DMS153 (cell line): ENCODE data around the gene PACRG.

Experiments used
- DNase-seq: peaks from one replicate; lab custom pipeline; 2025; lab: John Stamatoyannopoulos, UW

PACRG gene

DNA sequence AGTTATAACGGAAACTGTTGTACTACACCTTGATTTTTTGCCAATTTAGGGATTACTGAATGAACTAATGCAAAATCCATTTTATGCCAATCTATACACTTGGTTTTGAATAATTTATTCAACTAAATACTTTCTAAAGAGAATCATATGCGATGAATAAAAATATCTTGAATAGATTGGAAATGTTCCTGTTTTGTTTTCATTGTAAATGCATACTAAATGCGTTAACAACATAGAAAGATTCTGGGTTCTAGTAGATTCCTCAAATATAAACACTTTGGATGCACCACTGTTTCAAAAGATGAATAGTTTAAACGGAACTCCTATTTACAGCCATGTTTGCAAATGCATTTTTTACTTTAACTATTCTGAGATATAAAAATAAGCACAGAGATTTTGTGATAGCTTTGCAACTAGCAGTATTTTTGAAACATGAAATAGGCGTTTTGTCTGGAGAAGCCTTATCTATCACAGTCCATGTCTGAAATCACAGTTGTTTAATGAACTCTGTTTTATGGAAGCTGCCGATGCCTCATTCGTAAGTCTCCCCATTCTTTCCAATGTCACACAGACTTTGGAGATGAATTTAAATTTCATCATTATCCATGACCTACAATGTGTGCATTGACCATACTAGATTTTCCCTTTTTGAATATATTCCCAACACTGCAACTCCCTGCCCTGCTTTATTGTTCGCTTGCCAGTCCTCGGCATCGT lies 409.1 kb downstream of the PACRG start:
- DNase-seq: no peak

DNA sequence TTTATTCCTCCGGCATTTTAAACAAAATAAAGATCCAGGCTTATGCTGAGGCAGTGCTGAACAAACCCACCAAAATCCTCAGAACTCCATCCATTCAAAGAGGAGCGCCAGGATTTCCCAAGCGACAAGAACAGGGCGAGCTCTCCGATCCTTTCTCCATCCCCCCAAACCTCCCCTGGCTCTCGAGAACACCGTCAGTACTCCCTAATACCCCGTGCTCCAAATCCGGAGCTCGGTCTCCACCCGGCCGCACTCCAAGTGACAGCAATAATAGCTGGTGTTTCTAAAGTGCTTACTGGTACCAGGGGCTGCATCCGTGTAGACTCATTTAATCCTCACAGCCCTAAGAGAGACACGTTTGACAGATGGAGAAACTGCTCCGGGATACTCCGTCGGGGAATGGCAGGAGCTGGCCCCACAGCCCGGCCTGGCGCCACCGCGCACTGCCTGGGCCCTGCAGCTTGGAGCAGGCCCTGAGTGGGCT lies 409.7 kb downstream of the PACRG start:
- DNase-seq: no peak

DNA sequence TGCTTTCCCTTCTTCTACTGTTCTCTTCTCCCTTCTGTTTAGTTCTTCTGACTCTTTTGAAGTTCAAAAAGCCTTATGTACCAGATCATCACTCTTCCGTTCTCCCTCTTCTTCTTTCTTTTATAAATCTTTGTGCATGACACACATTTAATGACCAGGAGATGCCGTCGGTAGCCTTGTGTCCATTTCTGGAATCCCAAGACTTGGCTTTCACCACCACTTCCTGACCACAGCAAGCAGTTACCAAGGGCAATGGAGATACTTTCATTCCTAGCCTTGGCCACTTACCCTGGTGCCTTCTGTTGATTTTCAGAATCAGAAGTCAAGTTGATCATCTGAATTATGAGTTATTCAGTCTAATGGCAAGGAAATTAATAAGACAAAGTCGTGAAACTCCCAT lies 418.3 kb downstream of the PACRG start:
- DNase-seq: no peak

DNA sequence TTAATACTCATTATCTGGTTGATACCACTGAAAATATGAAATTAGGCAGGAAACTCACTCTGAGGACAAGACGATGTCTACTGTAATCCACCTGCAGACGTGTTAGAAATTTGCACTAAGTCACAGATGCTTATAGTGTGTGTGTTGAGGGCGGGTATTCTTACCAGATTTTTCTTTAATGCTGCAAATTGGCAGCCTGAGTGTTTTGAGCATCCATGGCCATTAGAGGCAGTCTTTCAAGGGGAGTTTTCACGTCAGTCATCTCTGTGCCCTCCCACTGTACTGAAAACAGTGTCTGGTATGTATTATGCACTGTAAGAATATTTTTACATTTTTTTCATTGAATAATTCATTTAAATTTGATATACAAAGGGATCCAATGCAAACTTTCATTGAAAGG lies 420.2 kb downstream of the PACRG start:
- DNase-seq: no peak

DNA sequence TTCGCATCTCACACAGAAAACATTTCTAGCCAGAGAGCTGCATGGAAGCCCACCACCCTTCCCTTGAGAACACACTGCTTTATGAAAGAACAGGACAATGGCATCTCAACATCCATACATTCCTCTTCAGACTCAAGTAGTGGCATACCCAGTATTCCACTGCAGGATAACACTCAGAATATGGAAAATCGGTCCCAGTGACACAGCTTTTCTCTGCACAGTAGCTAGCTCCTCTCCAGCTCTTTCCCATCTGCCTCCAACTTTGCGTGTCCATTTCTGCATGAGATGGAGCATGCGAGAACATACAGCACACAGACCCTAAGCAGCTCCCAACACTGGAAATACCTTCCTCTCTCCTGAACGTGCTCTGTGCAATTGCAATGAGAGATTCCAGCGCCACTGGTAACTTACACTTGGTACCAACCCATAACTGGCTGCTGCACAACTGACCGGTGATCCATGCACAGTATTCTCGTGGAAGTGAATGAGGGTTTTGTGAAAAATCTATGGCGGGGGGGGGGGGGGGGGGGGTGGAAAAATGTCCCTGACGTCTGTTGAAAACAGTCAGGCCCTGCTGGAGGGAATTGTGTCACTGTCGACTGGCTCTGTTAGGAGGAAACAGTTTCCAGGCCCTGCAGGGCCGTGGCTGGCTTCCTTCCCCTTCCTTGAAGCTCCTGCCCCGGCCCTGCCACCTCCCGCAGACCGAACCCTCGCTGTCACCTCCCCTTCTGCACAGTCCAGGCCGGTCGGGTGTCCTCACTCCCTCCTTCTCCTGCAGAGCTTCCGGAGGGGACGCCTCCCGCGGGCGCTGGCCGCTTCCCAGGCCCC lies 420.9 kb downstream of the PACRG start:
- DNase-seq: no peak

DNA sequence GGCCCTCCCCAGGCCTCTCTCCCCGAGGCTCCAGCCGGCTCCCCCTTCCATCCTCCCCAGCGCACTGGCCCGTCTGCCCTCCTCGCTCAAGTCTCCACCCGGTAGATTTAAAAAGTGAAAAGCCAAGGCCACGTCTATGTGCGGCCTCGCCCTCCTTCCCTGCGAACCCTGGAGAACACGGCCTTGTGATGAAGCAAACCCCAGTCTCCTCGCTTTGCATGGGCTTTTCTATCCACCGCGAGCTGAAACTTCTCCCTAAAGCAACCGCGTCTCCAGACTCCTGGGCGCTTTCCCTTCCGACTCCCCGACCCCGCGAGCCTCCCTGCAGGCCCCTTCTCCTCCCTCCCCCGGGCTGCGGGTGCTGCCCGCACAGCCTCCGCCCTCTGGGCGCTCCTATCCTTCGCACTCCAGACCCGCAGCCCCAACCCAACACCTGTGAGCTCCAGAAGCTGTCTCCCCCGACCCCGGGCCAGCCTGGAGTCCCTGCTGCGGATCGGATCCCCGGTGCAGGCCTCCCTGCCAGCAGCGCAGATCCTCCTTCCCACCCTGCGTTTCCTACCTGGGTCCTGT lies 421.6 kb downstream of the PACRG start:
- DNase-seq: no peak

DNA sequence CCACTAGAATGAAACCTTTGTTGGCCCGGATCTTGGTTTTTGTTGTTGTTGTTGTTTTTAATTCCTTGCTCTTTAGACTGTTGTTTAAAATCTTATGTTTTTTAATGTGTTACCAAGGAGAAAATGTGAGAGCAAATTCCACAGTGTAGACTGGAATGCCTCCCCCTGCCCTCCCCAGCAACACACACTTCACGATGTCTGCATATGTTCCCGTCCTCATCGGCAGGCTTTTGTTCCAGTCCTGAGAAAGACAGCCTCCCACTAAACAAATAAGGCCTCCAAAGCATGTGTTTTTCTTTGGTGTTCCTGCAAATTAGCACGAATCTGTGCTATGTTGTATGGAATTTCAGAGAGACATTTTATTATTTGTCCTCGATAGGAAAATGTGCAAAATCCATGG lies 423.4 kb downstream of the PACRG start:
- DNase-seq: no peak

DNA sequence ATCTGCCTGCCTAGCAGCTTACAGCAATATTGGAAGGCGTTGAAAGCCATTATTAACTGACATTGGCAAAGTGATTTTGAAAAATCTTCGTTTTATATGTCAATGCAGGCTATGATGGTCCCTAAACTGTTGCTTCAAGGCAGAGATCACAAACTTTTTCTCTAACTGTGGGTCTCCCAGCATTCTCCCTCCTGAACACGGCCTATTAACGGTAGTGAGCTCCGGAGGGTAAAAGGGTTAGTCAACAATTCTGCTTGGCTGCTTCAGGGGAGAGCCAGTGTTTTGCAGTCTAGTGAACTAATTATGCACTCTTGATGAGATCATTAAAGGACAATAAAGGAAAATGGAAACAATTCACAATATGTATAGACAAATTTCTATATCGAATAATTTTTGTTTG lies 424.9 kb downstream of the PACRG start:
- DNase-seq: no peak

DNA sequence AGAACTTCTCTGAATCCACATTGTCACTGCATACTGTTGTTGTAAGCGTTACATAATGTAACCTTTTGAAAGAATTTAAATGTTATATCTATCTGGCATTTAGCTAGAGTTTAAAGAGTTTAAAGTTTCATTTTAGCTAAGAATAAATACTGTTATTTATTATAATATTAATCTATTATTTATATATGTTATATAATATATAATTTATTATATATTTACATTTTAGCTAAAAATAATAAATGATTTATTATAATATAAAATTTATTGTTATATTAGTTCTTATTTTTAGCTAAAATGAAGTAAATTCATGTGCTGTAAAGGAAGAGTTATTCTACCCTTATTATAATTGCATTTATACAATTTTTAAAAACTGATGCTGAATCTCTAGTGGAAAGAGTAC lies 431.3 kb downstream of the PACRG start:
- no peak for DNase-seq

DNA sequence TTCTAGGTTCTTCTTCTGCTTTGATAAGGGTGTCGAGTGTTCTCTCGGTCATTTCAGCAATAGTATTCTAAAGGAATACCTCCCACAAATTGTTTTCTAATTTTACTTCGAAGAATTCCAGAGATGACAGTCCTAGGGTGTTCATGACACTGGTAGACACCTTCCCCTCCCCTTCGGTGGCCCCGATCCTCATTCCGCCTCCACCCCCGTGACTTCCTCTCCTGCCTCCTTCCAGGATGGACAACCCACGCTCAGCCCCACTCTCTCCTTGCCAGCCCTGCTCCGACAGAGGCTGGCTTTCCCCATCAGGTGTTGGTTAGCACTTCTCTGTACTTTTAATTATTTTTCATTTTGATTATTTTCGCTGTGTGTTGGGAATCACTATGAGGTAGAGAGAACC lies 431.9 kb downstream of the PACRG start:
- DNase-seq: no peak

DNA sequence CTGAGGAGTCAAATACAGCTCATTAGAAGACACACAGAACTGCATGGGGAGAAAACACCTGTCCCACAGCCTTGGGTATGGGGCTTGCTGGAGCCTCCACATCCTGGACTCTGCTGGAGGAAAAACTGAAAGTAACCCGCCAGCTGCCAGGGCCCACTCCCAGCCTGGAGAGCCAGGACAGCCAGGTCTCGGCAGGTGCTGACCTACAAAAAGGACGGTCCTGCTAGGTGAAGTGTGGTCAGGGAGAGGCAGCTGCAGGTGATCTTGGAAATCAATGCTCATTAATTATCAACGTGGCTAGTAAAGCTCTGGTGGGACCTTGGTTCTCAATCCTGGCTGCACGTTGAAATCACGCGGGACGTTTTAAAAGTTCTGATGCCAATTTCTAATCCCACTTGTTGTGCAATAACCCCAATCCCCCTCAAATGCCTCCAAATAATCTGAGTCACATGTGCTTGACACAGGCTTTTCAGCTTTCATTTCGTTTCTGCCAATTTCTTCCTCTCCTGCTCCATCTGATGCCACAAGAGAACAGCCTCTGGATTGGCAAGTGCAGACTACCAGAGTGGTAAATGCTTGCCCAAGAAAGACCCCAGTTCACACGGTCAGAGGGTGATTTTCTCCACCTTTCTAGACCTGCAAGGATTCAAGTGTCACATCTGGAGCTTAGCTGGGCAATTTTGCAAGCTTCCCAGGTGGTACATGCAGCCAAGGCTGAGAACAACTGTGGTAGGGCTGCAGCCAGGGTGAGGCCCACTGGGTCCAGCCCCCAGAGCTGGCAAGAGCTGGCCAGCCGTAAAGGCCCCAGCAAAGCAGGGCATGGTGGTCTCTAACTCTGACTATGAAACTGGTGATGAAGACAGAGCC lies 434.5 kb downstream of the PACRG start:
- DNase-seq: no peak

DNA sequence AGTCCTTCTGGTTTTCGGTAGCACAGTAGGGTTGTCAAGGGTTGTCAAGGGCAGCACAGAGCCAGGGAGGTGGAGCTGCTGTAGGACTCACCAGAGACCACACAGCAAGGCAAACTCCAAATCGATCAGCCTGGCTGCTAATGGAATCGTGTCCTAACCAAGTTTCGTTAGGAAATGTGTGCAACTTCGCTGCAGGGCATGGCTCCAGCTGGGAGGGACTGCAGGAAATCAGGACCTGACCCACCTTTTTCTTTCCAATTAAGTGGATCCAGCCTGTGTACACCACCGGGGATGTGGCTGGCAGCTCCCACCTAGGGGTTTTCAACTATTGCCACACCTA lies 435.1 kb downstream of the PACRG start:
- no peak for DNase-seq

DNA sequence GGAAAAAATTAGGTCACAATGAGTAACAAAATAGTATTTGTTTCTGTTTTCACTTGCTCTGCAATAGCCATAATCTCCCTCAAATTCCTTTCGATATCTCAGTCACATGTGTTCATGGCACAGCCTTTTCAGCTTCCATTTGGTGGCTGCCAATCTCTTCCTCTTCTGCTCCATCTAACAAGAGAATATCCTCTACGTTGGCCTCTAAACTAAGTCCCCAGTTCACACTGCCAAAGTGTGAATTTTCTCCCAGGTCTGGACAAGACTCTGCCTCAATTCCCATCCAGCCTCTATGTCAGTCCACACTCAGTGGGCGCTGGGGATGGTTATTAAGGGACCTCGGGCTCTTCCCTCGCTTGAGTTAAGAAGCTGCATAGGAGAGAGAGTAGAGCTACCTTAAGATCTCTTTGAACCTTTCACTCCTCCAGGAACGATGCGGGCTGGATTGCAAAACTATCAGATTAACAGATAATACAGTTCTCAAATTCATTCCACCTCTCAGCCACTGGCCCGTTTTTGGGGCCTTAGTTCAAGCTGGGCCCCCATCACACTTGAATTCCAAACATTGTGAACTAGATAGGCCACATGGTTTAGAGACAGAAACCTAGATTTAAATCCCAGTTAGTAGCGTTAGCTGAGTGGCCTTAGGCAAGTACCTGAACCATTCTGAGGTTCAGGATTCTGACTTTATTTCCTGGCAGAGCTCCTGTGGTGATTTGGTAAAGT lies 436.6 kb downstream of the PACRG start:
- DNase-seq: no peak

DNA sequence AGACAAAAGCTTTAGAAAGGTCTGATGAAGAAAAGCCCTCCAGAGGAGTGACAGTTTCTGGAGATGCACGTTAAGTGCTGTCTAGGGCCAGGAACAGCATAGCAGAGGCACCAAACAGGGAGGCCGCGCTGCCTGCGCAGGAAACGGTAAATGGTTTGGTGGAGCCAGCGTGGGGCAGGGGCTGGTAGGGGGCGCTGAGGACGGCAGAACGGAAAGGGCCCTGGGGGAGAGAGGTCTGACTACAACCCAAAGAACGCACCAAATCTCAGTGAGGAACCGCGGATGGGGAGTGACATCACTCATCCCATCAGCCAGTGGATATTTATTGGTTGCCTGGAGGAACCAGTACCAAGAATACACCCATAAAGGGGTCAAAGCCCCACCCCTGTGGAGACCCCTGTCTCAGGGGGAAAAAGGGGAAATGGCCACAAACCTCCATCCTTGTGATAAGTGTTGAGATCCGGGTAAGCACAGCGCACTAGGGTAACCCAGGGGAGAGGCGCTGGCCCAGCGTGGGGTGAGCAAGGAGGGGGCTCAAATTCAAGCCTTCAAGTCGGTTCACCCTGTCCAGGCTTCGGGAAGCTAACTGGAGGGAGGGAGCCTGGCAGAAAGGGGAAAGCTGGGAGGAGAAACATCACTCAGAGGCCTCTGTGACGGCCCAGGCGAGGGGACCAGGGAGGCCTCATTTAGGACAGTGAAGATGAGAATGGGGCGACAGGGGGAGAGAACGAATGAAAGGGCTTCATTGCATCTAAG lies 437.6 kb downstream of the PACRG start:
- DNase-seq: no peak

DNA sequence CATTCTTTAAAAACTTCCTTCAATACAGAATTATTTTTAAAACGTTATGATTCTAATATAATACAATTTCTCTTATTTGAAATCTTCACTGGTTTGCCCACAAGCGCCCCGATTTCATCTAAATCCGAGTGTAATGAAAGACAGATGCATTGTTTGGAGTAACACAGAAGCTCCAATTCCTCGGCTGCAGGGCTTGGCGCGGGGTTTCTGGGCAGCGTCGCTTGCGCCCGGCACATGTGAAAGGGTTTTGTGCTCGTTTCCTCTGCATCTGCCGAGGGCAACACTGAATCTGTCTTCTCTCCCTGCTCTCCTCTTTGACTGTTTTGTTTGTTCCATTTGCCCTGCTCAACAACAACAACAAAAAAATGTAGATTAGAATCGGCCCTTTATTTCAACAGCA lies 438.1 kb downstream of the PACRG start:
- no peak for DNase-seq

DNA sequence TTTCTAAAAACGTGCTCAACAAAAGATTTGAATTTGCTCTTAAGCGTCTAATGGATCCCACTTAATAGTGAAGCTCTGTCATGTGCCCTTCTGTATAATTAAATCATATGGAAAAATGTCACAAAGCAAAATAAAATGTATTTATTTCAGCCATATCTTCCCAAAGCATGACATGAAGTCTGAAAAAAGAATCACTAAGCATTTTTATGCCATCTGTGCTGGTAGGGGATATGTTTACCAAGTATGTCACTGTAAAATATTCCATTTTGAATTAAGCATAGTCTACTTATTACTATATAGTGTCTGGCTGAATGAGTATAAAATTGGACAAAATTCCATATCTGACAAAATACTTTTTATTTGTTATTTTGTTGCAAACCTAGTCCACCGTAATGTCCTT lies 438.7 kb downstream of the PACRG start:
- DNase-seq: no peak

DNA sequence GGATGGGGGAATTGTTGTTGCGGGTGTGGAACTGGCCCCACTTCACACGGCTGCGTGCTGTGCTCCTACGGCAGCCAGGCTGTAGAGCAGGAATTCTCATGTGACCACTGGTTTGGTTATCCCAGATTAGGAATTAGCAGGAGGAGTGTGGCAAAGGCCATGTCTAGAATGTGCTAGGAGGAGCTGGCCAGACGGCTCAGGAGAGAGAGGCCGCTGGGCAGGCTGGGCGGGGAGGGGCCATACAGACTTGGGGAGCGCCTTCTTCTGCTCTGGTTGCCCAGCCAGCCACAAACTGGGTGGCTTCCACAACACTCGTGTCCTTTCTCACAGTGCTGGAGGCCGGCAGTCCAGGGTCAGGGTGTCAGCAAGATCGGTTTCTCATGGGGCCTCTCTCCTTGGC lies 441.7 kb downstream of the PACRG start:
- DNase-seq: no peak

DNA sequence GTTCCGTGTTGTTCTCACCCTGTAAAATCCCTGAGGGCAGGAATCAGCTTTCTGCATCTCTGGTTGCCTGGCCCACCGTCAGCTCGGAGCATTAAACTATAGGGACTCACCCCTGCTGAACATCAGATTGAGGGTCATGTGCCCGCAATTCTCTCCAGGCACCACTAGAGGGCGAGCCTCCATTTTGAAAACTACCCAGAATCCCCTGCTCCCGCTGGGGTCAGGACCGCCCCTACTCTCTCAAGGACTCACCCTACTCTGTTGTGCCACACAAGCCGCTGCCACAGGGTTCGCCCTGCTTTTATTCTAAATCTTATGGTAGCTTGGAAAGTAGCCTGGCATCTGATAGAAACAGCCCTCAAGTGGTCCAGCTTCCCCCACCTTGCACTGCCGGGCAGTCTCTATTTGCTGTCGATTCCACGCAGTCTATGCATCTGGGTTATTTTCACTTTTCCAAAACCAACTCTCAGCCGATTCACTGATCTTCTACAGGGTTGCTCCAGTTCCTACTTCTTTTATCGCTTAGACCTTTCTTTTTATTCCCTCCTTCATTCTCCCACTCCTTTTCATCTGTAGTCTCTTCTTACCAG lies 442.6 kb downstream of the PACRG start:
- no peak for DNase-seq

DNA sequence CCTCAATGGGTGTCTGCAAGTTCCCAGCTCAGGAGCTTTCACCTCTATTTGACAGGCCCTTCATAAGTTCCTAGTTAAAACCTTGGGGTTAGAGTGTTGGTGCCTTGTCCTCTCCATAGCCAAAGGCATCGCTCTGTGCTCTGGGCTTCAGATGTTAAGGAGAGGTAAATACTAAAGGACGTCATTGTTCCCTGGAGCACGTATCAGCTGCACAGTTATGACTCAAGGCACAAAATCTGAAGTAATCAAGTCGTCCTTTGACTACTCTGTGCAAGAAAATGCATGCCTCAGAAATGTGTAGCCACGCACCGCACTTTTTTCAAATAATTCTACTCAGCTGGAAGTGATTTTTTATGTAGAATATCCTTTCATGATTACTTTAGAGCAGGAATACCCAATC lies 446.0 kb downstream of the PACRG start:
- DNase-seq: no peak

DNA sequence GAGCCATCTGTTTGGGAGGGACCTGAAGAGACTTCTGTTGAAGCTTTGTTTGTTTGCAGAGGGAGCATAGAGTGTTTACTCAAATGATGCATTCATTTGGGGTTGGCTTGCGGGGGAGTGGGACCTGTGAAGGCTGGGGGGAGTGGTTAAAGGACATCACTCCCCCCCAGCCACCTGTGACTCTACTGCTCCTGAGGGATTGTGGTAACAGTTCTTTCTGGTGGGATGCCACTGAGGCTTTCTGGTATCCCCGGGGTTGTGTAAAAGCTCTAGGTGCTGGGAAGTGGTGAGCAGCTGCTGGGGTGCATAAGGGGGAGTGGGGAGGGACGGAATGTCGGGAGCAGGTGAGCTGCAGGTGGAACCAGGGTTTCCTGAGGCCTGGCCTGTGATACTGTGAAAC lies 447.5 kb downstream of the PACRG start:
- no peak for DNase-seq

DNA sequence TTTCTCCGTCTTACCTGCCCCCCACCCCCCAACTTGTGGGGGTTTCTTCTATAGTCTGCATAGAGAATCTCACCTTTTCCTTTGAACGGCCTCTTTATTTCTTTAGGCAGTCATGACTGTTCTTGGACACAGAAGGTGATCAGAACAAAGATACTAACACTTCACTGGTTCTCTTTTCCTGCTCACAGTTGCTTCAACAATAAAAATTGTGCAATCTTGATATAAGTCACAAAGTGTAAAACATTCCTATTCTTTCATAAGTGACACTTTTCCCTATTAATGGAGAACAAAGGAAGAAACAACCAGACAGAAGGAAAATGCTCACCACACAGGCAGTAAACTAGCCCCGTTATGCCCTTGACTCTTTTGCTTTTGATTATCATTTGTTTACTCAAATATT lies 448.3 kb downstream of the PACRG start:
- DNase-seq: no peak
